ENCODE results near the gene IHH. TPM values are rescaled to one million over a fixed set of nuclear protein-coding genes. Genes with fewer than 3 reads are reported as not detected.

Gene IHH
- total and polyA plus RNA-seq, 3 donors from 2014 or later: 0.19 to 1.1 (median 0.39) TPM

DNA sequence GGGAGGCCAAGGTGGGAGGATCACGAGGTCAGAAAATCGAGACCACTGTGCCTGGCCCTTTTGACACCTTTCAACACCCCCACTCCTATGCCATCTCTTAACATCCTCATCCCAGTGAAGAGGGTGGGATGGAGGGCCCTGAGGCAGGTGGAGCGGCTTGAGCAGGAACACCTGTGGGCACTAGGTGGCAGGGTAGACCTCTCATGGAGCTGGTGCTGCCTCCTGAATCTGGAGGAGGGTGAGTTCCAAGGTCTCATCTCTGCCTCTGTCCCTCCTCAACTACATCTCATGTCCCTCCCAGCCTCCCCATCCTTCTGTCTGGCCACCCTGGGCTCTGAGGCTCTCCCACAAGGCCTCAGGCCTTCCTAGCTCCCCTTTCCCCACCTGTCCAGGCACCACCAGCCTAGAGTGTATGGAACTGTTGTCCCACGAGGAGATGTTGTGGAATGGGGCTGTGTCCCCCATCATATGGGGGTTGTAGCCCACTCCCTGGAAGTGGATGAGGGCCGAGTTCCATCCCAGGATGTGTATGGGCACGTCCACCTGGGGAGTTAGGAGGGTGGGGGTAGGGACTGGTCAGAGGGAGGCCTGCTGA lies 50.5 kb downstream of the IHH start:
- no peak for TF ChIP-seq POLR2A (IDR thresholded peaks at IDR 0.05)
- TF ChIP-seq, protein P1, sequence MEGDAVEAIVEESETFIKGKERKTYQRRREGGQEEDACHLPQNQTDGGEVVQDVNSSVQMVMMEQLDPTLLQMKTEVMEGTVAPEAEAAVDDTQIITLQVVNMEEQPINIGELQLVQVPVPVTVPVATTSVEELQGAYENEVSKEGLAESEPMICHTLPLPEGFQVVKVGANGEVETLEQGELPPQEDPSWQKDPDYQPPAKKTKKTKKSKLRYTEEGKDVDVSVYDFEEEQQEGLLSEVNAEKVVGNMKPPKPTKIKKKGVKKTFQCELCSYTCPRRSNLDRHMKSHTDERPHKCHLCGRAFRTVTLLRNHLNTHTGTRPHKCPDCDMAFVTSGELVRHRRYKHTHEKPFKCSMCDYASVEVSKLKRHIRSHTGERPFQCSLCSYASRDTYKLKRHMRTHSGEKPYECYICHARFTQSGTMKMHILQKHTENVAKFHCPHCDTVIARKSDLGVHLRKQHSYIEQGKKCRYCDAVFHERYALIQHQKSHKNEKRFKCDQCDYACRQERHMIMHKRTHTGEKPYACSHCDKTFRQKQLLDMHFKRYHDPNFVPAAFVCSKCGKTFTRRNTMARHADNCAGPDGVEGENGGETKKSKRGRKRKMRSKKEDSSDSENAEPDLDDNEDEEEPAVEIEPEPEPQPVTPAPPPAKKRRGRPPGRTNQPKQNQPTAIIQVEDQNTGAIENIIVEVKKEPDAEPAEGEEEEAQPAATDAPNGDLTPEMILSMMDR (IDR thresholded peaks at IDR 0.05): peak in 1 of 3 experiments; percentile 11
- Histone ChIP-seq H3K27me3 (no peaks in the 10 kb centered on the region), H3K36me3 (ENCODE audit: low read depth, missing control alignments) (no peaks in the 10 kb centered on the region), H3K4me1 (no peaks in the 10 kb centered on the region), H3K4me3 (no peak overlapping the region), H3K9me3 (no peaks in the 10 kb centered on the region), H3K27ac (no peak overlapping the region)
- intact Hi-C loops (cut with DNase I; ENCODE audit: low total_unique reads): no loop called here
- DNase-seq: no peak
- WGBS, 2 donors: 51 to 70% methylated on average over 6 of the region's 6 CpGs

DNA sequence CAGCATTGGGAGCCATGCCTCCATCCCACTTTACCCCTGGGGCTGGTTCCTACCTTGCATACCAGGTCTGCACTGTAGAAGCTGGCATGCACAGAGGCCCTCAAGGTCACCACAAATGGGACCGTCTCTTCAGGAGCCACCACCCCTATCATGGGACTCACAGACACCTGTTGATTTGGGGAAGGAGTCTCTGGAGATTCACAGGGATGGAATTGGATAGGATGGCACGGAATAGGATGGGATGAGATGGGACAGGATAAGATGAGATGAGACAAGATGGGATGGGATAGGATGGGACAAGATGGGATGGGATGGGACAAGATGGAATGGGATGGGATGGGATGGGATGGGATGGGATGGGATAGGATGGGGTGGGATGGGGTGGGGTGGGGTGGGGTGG lies 51.4 kb downstream of the IHH start:
- 64 to 73% methylated on average over 2 of the region's 2 CpGs for WGBS, 2 donors
- H3K27ac ChIP-seq: no peak overlapping the region
- H3K36me3 ChIP-seq (ENCODE audit: low read depth, missing control alignments): no peaks in the 10 kb centered on the region
- no peaks in the 10 kb centered on the region for H3K27me3 ChIP-seq
- no peak for DNase-seq
- no peak overlapping the region for H3K4me3 ChIP-seq
- H3K9me3 ChIP-seq: no peaks in the 10 kb centered on the region
- TF ChIP-seq, protein P1 (IDR thresholded peaks at IDR 0.05): no peak
- no peak for TF ChIP-seq POLR2A (IDR thresholded peaks at IDR 0.05)
- intact Hi-C loops (cut with DNase I; ENCODE audit: low total_unique reads): no loop called here
- no peaks in the 10 kb centered on the region for H3K4me1 ChIP-seq

MicroRNAs encoded within 50 kb of the gene (microRNA counts, 767-probe panel; counts per million panel counts)
- 0 to 152 counts per million in 2 donors for microRNA hsa-miR-3131

Small RNAs within 50 kb of the gene (microRNA-seq; reads per million reads assigned to microRNA genes)
- 0 reads per million in 2 donors for gene MIR3131 (ENCODE audit: borderline number of aligned reads in 2 of 2, borderline replicate concordance in 1 of 2)

Small RNAs within 50 kb of the gene (small RNA-seq; reads per million reads assigned to genes)
- 0 reads per million in 2 donors for gene MIR3131
- 0 reads per million in 2 donors for gene RN7SL764P

Other genes with a start within 250 kb of the IHH start
- under 1 TPM; 0.25 to 0.39 TPM for gene PRKAG3, start 229.1 kb downstream of the IHH start, total RNA-seq
- 0.40 TPM for gene PRKAG3, start 229.1 kb downstream of the IHH start, polyA plus RNA-seq (ENCODE audit: insufficient read depth, low read depth, low replicate concordance)
- gene WNT6, start 201.1 kb downstream of the IHH start, total RNA-seq: 10 to 100 TPM in 1 of 2 donors, 1 to 10 TPM in 1; 5.5 to 46.5 TPM
- 2.7 TPM for gene WNT6, start 201.1 kb downstream of the IHH start, polyA plus RNA-seq (ENCODE audit: insufficient read depth, low read depth, low replicate concordance)
- gene WNT10A, start 180.1 kb downstream of the IHH start, total RNA-seq: 1 to 10 TPM; 1.5 to 2.5 TPM
- 2.1 TPM for gene WNT10A, start 180.1 kb downstream of the IHH start, polyA plus RNA-seq (ENCODE audit: insufficient read depth, low read depth, low replicate concordance)
- 1 to 10 TPM; 1.2 to 1.6 TPM for gene CDK5R2, start 101.3 kb downstream of the IHH start, total RNA-seq
- 0.83 TPM for gene CDK5R2, start 101.3 kb downstream of the IHH start, polyA plus RNA-seq (ENCODE audit: insufficient read depth, low read depth, low replicate concordance)
- not detected for gene FEV, start 75.7 kb downstream of the IHH start, total RNA-seq
- not detected for gene FEV, start 75.7 kb downstream of the IHH start, polyA plus RNA-seq (ENCODE audit: insufficient read depth, low read depth, low replicate concordance)
- 1 to 10 TPM in 1 of 2 donors, under 1 TPM in 1; 0.56 to 2.9 TPM for gene CRYBA2, start 67.5 kb downstream of the IHH start, total RNA-seq
- gene CRYBA2, start 67.5 kb downstream of the IHH start, polyA plus RNA-seq (ENCODE audit: insufficient read depth, low read depth, low replicate concordance): 2.7 TPM
- gene CFAP65, start 19.4 kb downstream of the IHH start, total RNA-seq: 10 to 100 TPM; 15.5 to 23.7 TPM
- gene CFAP65, start 19.4 kb downstream of the IHH start, polyA plus RNA-seq (ENCODE audit: insufficient read depth, low read depth, low replicate concordance): 42.9 TPM
- 10 to 100 TPM; 33.4 to 38.5 TPM for gene NHEJ1, start 99.9 kb upstream of the IHH start, total RNA-seq
- gene NHEJ1, start 99.9 kb upstream of the IHH start, polyA plus RNA-seq (ENCODE audit: insufficient read depth, low read depth, low replicate concordance): 67.0 TPM
- under 1 TPM; 0.39 to 0.56 TPM for gene SLC23A3, start 109.1 kb upstream of the IHH start, total RNA-seq
- 0.42 TPM for gene SLC23A3, start 109.1 kb upstream of the IHH start, polyA plus RNA-seq (ENCODE audit: insufficient read depth, low read depth, low replicate concordance)
- gene CNPPD1, start 116.0 kb upstream of the IHH start, total RNA-seq: 10 to 100 TPM; 38.3 to 60.5 TPM
- 68.0 TPM for gene CNPPD1, start 116.0 kb upstream of the IHH start, polyA plus RNA-seq (ENCODE audit: insufficient read depth, low read depth, low replicate concordance)
- 100 to 1,000 TPM; 135 to 138 TPM for gene RETREG2, start 117.4 kb upstream of the IHH start, total RNA-seq
- gene RETREG2, start 117.4 kb upstream of the IHH start, polyA plus RNA-seq (ENCODE audit: insufficient read depth, low read depth, low replicate concordance): 441 TPM
- 10 to 100 TPM; 34.3 to 41.3 TPM for gene ZFAND2B, start 145.9 kb upstream of the IHH start, total RNA-seq
- gene ZFAND2B, start 145.9 kb upstream of the IHH start, polyA plus RNA-seq (ENCODE audit: insufficient read depth, low read depth, low replicate concordance): 27.0 TPM
- 10 to 100 TPM; 43.8 to 47.0 TPM for gene ABCB6, start 158.0 kb upstream of the IHH start, total RNA-seq
- 94.8 TPM for gene ABCB6, start 158.0 kb upstream of the IHH start, polyA plus RNA-seq (ENCODE audit: insufficient read depth, low read depth, low replicate concordance)
- gene ATG9A, start 168.7 kb upstream of the IHH start, total RNA-seq: 100 to 1,000 TPM; 115 to 125 TPM
- gene ATG9A, start 168.7 kb upstream of the IHH start, polyA plus RNA-seq (ENCODE audit: insufficient read depth, low read depth, low replicate concordance): 207 TPM
- 10 to 100 TPM; 50.9 to 56.4 TPM for gene ANKZF1, start 168.9 kb upstream of the IHH start, total RNA-seq
- 27.9 TPM for gene ANKZF1, start 168.9 kb upstream of the IHH start, polyA plus RNA-seq (ENCODE audit: insufficient read depth, low read depth, low replicate concordance)
- gene GLB1L, start 184.5 kb upstream of the IHH start, total RNA-seq: 100 to 1,000 TPM in 1 of 2 donors, 10 to 100 TPM in 1; 70.9 to 109 TPM
- gene GLB1L, start 184.5 kb upstream of the IHH start, polyA plus RNA-seq (ENCODE audit: insufficient read depth, low read depth, low replicate concordance): 224 TPM
- 10 to 100 TPM; 29.1 to 32.6 TPM for gene STK16, start 184.6 kb upstream of the IHH start, total RNA-seq
- 63.0 TPM for gene STK16, start 184.6 kb upstream of the IHH start, polyA plus RNA-seq (ENCODE audit: insufficient read depth, low read depth, low replicate concordance)
- gene TUBA4B, start 192.3 kb upstream of the IHH start, total RNA-seq: under 1 TPM in 1 of 2 donors, not detected in 1; 0.25 TPM
- 1.6 TPM for gene TUBA4B, start 192.3 kb upstream of the IHH start, polyA plus RNA-seq (ENCODE audit: insufficient read depth, low read depth, low replicate concordance)
- gene TUBA4A, start 193.0 kb upstream of the IHH start, total RNA-seq: 10 to 100 TPM; 27.0 to 47.6 TPM
- 90.0 TPM for gene TUBA4A, start 193.0 kb upstream of the IHH start, polyA plus RNA-seq (ENCODE audit: insufficient read depth, low read depth, low replicate concordance)
- 100 to 1,000 TPM; 139 to 149 TPM for gene DNAJB2, start 218.4 kb upstream of the IHH start, total RNA-seq
- 152 TPM for gene DNAJB2, start 218.4 kb upstream of the IHH start, polyA plus RNA-seq (ENCODE audit: insufficient read depth, low read depth, low replicate concordance)
- 1 to 10 TPM; 3.5 to 6.0 TPM for gene PTPRN, start 248.5 kb upstream of the IHH start, total RNA-seq
- 1.7 TPM for gene PTPRN, start 248.5 kb upstream of the IHH start, polyA plus RNA-seq (ENCODE audit: insufficient read depth, low read depth, low replicate concordance)